Activated CD4-positive, alpha-beta T cell treated with anti-CD3 and anti-CD28 coated beads, Interleukin-2, Interleukin-6, amounts not matched to agents 100 ng/mL and 50 ng/mL, durations not matched to agents 16 hours and 8 hours (primary cell): ENCODE results near the gene S1PR5.
"Not testable (repeated sequence)": the region's sequence is repeated elsewhere in the genome, so short reads cannot be mapped to it uniquely, and the experiment has no call there.

Source experiments
- DNase-seq: peaks from one replicate; pipeline ENCODE4 v3.0.0-alpha.2; 2020

The S1PR5 gene, protein sequence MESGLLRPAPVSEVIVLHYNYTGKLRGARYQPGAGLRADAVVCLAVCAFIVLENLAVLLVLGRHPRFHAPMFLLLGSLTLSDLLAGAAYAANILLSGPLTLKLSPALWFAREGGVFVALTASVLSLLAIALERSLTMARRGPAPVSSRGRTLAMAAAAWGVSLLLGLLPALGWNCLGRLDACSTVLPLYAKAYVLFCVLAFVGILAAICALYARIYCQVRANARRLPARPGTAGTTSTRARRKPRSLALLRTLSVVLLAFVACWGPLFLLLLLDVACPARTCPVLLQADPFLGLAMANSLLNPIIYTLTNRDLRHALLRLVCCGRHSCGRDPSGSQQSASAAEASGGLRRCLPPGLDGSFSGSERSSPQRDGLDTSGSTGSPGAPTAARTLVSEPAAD

DNA sequence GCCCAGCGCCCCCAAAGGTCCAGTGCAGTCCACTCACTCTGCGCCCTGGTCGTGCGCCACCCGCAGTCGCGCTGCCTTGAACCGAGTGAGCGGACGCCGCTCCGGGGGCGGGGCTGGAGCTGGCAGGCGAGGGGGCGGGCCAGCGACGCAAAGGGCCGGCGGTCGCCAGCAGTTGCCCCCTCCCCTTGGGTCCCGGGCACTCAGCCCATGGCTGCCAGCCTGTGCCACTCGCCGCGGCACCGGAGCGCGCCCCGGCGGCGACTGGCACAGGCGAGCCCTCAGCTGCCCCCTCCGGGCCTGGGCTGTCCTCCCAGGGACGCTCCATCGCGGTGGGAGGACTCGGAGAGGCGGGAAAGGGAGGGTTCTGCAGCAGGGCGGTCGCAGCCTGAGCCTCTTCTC lies at the start of gene S1PR5:
TSS of gene S1PR5 (minus strand) at position 87 of the 399 bp plus-strand sequence. CDS start 2,436 bp downstream, outside the sequence.
- no peak for DNase-seq

DNA sequence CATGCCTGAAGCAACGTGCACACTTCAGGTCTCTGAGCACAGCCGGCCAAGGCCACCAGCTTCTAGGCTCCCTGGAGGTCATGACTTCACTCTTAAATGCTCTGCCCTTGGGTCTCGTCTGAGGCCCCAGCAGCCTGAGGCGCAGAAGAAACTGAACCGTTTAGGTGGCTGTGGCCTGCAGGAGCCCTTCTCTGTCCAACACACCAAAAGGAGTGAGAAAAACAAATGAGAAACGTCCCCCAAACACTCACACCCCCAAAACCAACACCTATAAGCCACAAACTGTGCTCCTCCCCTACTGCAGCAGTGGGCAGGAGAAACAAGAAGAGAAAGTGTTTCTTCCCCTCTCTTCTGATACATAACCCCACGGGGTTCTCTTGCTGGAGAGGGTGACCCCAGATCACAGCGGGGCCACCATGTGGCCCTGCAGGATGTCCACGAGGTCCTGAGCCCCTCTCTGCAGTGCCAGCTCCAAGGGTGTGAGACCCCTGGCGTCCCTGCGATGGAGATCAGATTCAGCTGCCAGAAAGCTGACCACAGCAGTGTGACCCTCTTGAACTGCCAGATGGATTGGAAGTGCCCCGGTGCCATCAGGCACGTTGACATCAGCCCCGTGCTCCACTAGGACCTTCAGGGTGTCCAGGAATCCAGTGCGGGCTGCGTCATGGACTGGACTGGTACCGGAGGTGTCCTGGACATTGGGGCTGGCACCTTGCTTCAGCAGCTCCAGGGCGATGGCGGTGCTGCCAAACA lies 49.6 kb upstream of the S1PR5 start:
- DNase-seq, result peak; percentile 72

DNA sequence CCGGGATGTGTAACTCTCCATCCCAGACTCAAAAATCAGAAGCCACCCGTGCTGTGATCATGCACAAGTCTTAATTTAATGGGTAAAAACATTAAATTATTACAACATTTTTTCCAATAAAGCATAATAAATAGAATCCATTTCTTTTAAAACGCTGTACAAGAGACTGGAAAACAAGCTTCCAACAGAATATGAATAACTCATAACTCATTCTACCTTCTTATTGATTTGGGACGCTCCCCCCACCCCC lies 49.1 kb upstream of the S1PR5 start:
- no peak for DNase-seq

DNA sequence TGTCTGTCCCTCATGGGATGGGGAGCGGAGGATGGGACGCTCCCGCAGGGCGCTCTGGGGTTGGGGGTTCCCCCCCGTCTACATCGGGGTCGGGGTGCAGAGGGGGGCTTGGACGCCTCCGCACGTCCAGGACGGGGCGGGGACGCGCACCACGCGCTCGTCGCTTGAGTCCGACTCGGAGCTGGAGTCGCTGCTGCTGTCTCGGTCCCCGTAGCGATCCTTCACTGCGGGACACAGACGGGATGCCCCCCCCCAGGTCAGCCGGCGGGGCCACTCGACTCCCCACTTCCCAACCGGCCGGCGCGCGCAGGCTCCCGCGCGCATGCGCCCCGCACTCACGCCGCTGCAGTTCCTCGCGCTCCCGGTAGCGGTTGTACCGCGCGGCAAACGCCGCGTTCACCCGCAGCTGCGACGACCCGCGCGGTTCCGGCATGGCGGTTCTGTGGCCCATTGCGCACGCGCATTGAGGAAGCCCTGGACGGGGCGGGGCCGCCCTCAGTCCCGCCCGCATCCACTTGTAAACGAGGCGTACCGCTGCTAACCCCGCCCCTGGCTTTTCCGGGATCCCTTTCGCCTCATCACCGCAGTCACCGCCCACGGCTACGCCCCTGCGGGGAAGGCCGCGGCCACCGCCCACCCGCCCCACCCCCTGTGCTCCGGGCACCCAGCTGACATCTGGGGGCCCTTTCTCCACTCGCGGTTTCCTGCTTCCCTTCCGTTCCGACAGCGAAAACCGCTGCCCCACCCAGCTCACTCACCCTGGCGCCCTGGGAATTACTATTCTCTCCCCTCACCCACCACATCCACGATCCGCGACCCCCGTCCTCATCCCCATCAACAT lies 48.5 kb upstream of the S1PR5 start, which contains the start of gene KRI1:
TSS of gene KRI1 (minus strand) at position 444 of the 841 bp plus-strand sequence. CDS start at position 433, 11 bp downstream.
- peak; percentile 100 for DNase-seq

DNA sequence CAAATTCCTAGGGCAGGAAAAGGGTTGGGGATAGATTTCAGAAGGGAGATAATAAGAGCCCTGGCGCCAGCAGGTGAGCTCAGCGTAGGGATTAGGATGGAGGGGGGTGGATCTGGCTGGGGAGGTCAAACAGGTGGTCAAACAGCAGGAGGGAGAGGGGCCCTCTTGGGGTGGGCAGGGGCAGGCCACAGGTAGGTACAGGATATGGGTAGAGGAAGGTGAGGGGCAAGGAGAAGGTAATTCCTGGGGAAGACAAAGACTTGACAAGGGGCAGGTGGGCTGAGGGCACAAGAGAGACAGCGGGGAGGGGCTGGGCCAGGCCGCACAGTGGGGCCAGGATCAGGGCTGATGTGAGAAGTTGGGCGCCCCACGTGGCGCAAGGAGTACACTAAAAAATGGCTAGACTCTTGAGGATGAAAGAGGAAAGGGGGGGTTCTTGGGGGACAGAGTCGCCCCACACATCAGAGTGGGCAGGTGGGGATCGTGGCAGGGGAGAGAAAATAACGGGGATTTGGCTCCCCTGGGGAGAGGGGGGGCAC lies 47.9 kb upstream of the S1PR5 start:
- DNase-seq, result peak; percentile 72

DNA sequence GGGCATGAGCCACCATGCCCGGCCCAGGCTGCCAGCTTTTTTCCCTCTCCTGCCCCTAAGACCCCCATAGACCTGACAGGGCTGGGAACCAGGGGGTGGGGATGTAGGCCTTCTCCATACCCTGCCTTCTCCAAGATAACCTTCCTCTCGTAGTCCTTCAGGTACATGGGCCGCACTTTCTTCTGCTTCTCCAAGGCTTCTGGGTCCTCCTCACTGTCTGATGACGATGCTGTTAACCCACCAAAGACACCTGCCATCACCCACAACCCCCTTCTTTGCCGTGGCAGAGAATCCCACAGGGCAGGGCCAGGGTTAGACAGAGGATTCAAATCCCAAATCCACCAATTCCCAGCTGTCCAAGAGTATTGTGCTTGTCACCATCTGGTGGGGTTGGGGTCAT lies 45.4 kb upstream of the S1PR5 start:
- no peak for DNase-seq

DNA sequence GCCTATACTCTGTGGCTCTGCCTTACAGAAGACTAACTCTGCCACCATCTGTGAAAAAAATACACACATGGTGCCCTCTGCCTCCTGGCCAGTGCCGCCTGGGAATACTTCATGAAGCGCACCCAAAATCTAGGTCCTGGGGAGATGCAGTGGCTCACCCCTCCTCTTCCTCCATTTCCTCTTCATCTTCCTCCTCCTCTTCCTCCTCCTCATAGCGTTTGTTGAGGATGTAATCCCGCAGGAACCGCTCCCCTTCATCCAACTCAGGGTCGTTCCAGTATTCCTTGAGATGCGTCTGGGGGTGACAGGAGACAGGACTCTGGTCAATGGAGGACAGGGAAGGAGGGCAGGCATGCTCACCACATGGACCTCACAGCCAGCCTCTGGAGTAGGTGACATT lies 42.9 kb upstream of the S1PR5 start:
- no peak for DNase-seq

DNA sequence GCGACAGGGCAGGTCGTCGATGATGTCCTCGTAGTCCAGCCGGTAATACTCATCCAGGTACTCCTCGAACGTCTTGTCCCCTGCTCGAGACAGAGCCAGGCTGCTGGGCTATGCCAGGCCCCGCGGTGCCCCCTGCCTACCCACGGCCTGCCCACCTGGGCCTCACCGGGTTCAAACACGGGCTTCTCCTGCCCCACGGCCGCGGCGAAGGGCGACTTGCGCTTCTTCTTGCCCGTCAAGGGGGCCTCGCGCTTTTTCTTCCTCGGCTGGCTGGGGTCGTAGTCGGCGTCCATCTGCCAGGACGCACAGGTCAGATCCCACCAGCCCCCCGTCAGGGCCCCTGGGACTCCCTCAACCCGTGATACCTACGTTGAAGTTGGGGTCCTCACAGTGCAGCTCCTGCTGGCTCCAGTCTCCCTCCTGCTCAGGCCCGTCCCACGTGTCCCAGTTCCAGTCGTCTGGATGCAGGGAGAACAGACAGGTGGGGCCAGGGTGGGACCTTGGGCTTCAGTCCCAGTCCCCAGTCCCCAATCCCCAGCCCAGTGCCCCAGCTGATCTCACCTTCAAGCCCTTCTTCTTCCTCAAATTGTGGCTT lies 40.5 kb upstream of the S1PR5 start:
- DNase-seq, result no peak

DNA sequence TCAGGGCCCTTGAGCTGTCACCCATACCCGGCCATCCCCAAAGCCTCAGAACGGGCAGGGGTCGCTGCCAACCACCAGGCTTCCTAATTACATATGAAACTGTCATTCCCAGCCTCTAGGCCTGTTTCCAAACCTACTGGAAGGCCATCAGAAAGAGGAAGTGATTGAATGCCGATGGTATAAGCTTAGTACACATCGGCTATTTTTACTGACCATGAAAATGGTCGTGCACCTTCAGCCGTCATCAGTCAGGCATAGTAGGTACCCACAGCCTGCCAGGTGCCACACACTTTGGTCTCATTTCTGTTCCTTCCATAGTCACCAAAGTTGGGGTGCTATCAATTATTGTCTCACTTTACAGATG lies 38.3 kb upstream of the S1PR5 start:
- DNase-seq, result no peak

DNA sequence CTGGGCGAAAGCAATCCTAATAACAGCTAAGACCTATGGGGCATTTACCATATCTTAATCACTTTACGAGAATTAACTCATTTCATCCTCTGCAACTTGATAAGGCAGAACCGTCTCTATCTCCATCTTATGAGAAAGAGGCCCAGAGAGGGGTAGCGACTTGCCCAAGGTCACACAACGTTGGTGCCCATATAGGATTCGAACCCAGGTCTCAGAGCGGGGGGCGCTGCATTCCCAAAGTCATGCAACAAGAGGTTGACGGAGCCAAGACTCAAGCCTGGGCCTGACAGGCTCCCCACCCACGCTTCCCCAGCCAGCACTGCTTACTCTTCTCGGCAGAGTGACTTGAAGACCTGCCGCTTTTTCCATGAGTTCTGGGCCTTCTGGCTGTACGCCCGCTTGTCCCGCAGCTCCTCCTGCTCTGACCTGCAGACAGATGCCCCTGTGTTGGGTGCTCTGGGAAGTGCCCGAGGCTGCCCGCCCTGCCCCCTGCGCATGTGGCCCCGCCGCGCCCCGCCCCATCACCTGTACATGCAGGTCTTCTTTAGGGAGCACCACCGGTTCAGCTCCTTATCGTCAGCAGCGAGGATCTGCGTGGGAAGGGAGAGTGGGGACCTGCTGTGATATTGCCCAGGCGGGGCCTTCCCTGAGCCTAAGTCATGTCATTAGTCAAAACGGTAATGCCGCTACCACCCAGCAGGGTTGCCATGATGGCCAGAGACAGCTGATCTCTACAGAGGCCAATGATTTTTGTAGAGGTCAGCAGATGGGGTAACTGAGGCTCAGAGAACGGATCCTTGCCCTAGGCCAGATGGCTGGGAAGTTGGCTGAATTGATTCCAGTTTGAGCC lies 37.7 kb upstream of the S1PR5 start:
- no peak for DNase-seq

DNA sequence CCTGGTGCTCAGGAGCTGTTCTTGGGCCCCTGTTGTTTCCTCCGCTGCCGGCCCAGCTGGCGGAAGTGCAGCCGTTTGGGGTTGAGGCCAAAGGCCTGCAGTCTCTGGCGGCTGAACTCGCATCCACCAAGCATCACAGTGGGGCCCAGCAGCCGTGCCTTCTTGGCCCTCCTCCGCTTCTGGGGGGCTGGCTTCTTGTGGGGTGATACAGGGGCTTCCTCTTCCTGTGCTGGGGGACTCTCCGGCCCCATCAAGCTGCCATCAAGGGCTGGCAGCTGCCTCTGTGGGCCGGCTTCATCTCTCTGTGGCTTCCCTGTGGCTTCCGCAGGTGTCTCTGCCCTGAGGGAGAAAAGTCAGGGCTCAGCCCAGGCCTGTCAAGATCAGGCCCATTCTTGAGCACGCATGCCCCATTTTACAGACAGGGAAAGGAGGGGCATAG lies 36.7 kb upstream of the S1PR5 start:
- DNase-seq, result peak; percentile 73

DNA sequence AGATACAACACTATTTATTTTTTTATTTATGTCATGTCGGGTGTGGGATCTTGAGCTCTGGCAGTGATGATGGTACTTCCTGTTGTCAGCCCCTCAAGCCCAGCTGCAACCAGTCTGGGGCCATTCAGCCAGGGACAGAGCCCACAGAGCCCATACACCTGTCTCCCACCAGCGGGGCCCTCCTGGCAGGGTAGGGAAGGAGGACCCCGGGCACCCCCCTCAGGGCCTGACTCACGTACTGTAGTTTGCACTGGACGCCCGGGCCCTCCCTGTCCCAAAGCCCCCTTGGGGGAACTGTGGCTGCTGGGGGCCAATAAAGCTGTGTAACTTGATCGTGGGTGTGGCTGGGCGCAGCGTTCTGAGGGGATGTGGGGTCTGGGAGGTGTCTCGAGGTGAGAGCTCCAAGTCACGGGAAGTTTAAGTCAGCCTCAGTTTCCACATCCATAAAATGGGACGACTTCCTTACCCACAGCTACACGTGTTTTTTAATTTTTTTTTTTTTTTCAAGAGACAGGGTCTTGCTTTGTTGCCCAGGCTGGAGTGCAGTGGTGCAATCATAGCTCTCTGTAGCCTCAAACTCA lies 35.9 kb upstream of the S1PR5 start:
- no peak for DNase-seq

DNA sequence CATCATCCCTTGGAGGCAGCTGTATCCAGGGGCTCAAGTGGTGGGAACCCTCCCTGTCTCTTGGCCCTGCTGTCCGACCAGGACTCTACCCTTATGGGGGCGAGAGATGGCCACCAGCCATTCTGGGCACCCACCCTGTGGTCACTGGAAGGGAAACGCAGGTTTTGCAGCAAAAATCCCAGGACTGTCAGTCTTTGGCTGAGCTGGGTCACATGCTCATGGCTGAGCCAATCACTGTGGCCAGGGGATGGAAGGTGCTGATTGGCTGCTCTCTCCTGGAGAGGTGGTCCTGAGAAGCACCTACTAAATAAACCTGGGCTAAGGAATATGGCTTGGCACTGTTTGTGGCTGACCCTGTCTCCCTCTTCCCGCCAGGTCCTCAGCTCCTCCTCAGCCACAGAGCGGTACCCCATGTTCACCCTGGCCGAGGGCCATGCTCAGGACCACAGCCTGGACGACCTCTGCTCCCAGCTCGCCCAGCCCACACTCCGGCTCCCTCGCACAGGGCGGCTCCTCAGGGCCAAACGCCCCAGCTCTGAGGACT lies 35.3 kb upstream of the S1PR5 start:
- peak; percentile 56 for DNase-seq

DNA sequence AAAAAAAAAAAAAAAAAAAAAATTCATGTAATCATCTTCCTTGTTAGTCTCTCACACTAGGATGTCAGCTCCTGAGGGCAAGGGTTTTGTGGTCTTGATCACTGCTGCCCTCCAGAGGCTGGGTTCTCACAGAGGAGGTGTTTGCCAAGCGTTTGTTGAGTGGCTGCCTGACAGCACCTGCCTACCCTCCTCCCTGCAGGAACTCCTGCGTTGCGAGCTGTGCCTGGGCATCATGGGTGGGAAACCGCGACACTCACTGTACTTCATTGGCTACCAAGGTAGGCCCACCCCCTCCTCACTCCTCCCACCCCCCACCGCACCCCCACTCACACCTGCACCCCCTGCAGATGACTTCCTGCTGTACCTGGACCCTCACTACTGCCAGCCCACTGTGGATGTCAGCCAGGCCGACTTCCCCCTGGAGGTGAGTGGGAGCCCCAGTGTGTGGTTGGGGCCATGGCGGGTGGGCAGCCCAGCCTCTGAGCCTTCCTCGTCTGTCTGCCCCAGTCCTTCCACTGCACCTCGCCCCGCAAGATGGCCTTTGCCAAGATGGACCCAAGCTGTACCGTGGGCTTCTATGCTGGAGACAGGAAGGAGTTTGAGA lies 34.6 kb upstream of the S1PR5 start:
- peak; percentile 55 for DNase-seq

DNA sequence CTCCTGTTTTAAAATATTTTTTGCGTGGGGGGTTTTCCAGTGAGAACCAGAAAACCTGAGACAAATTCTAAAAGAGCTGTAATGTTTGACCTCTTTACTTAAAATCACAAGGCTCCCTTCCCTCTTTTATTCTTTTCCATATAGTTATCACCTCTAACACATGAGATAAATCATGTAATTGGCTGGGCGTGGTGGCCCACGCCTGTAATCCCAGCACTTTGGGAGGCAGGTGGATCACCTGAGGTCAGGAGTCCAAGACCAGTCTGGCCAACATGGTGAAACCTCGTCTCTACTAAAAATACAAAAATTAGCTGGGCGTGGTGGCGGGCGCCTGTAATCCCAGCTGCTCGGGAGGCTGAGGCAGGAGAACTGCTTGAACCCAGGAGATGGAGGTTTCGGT lies 33.8 kb upstream of the S1PR5 start:
- DNase-seq, result not testable (repeated sequence)

DNA sequence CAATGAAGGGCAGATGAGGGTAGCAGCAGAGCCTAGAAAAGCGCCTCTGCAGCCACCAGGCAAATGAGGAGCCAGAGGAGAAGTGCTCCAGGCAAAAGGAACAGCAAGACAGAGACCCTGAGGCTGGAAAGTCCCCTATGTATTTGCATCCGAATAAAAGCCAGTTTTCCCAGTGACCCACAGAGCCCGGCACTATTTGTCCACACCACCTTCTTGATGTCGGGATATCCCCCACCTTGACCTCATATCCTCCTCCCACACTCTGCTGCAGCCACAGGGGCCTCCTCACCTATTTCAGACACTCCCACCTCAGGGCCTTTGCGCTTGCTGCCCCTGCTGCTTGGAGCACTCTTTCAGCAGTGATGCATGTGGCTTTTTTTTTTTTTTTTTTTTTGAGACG lies 33.1 kb upstream of the S1PR5 start:
- DNase-seq, result no peak

DNA sequence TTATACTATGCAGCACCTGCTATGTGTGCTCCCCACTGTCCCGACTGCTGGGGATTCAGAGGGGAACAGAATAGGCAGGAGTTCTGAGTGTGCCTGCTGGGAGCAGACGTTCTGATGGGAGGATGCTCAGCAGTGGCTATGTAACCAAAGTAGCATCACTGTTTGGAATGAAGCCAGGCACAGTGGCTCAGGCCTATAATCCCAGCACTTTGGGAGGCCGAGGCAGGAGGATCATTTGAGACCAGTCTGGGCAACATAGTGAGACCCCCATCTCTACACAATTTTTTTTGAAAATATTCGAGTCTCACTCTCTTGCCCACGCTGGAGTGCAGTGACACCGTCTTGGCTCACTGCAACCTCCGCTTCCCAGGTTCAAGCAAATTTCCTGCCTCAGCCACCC lies 32.5 kb upstream of the S1PR5 start:
- no peak for DNase-seq

DNA sequence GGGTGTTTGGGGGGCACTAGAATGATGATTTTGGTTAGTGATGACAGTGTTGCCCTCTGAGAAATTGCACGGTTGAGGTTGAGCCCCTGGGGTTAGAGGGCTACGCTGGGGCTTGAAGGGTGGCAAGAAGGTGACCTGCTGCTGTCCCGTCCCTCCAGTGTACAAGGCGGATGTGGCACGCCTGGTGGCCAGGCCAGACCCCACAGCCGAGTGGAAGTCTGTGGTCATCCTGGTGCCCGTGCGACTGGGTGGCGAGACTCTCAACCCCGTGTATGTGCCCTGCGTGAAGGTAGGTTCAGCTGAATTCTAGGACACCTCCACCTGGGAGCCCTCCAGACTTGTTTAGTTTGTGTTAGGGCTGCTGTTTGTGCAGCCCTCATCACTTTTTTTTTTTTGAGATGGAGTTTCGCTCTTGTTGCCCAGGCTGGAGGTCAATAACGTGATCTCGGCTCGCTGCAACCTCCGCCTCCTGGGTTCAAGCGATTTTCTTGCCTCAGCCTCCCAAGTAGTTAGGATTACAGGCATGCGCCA lies 31.6 kb upstream of the S1PR5 start:
- DNase-seq, result no peak

DNA sequence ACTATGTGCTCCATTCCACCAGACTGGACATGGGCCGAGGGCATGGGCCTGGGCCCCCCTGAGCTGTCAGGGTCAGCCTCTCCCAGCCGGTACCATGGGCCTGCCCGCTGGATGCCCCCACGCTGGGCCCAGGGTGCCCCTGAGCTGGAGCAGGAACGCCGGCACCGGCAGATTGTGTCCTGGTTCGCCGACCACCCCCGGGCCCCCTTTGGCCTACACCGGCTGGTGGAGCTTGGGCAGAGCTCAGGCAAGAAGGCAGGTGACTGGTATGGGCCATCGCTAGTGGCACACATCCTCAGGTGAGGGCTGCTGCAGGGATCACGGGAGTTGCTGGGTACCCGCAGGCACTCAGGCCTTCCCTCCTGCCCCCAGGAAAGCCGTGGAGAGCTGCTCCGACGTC lies 29.6 kb upstream of the S1PR5 start:
- no peak for DNase-seq

DNA sequence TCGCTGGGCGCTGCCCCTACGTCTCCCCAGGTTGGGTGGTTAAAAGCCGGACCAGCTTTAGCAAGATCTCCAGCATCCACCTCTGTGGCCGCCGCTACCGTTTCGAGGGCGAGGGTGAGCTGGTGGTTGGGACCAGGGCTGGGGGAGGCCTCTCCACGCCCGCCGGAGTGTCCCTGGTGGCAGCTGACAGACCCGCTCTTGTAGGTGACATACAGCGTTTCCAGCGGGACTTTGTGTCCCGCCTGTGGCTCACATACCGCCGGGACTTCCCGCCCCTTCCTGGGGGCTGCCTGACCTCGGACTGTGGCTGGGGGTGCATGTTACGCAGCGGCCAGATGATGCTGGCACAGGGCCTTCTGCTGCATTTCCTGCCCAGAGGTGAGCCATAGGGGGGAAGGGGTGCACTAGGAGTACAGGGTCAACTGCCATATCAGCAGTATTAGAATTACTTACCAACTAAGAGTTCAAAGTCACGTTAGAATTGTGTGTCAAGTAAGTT lies 27.6 kb upstream of the S1PR5 start:
- no peak for DNase-seq
